Peyer's patch (tissue), 4 donors: Measurements from ENCODE around the gene RASAL2. TPM values are rescaled to one million over a fixed set of nuclear protein-coding genes. Genes with fewer than 3 reads are reported as not detected.

Experiments used
- DNase-seq, 3 donors: peaks; one replicate each; pipeline ENCODE4 v3.0.0-alpha.2; 2017 to 2019
- H3K27ac ChIP-seq, 4 donors: fragments of 200-600 bp; sonication (generic); one replicate each; pipeline ENCODE4 v1.5.1; 2016 to 2019
- H3K27me3 ChIP-seq, 2 donors: fragments of 200-600 bp; sonication (generic); one replicate each; pipeline ENCODE4 v1.5.1; 2019
- H3K36me3 ChIP-seq, 3 donors: fragments of 200-600 bp; sonication (generic); one replicate each; pipeline ENCODE4 v1.5.1; 2016 to 2019
- H3K4me1 ChIP-seq, 4 donors: fragments of 200-600 bp; sonication (generic); one replicate each; pipeline ENCODE4 v1.5.1; 2016 to 2019
- H3K4me3 ChIP-seq, 4 donors: fragments of 200-600 bp; sonication (generic); 1 replicate in 3 of 4; 2 replicates in 1 of 4; pipeline ENCODE4 v1.5.1; 2016 to 2019; ENCODE audit warnings: mild to moderate bottlenecking in 1 of 4
- H3K9me3 ChIP-seq, 4 donors: fragments of 200-600 bp; sonication (generic); one replicate each; pipeline ENCODE4 v1.5.1; 2016 to 2019; ENCODE audit warnings: mild to moderate bottlenecking in 1 of 4
- CTCF ChIP-seq, 6 experiments: fragments of 450-650 bp in 4 of 6; fragments of 200-600 bp in 2 of 6; sonication (generic) in 1 of 6; IDR thresholded peaks; one replicate each; pipeline ENCODE4 v1.5.1; 2017 to 2019; ENCODE audit warnings: antibody characterized with exemption in 6 of 6, mild to moderate bottlenecking in 3 of 6, moderate library complexity in 1 of 6
- POLR2A ChIP-seq, 2 donors: fragments of 450-650 bp; IDR thresholded peaks; one replicate each; pipeline ENCODE4 v1.5.1; 2017; ENCODE audit warnings: antibody characterized with exemption in 2 of 2, mild to moderate bottlenecking in 2 of 2, moderate library complexity in 2 of 2
- total RNA-seq, 4 donors: library from RNA; depleted of rRNA; stranded (reverse); fragments of >200 nt; gene quantifications; one replicate each; pipeline ENCODE4 v1.1.0, GENCODE V29; 2016

The RASAL2 gene
- total RNA-seq, 4 donors from 2014 or later = 10.2 to 35.5 (median 20.0) TPM

GRCh38 chr1:178127482-178128191 is 33.7 kb downstream of the RASAL2 start:
- H3K9me3 ChIP-seq = no peaks in the 10 kb centered on the region
- H3K4me1 ChIP-seq = no peaks in the 10 kb centered on the region
- H3K4me3 ChIP-seq = no peak overlapping the region
- H3K27ac ChIP-seq = no peak overlapping the region
- no peaks in the 10 kb centered on the region for H3K36me3 ChIP-seq
- no peak for DNase-seq
- H3K27me3 ChIP-seq = no peaks in the 10 kb centered on the region
- TF ChIP-seq CTCF (IDR thresholded peaks at IDR 0.05) (no peak), POLR2A (IDR thresholded peaks at IDR 0.05) (no peak)

DNA sequence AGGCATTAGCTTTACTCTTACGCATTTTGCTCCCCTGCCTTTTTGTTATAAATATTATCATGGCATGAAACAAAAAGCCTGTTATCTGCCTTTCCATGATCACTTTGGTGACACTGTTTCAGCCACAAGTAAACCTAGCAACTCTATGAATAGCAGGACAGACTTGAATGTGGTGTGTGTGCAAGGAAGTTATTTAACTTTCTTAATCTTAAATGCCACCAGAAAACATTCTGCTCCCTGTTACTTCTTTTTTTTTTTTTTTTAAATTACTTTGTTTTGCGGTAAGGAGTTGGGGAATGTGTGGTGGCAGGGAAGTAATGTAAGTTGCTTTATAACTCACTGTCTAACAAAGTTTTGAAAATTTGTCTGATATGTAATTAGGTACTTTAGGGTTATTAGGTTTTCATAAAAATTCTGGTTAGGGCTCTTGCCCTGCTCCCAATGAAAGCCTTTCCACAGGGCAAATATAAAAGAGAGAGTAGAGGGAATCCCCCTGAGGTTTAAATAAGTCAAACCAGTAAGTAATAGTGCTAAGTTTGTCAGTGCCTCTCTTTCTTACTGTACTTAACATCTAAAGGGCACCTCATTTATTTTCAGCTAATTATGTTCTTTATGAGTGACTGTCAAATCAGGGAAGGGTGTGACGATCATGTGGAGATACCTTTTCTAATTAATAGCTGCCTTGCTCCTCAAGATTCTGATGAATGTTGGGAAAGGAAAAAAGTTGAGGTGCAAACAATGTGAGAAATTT is 39.5 kb downstream of the RASAL2 start:
- TF ChIP-seq POLR2A (IDR thresholded peaks at IDR 0.05) (no peak), CTCF (IDR thresholded peaks at IDR 0.05) (no peak)
- Histone ChIP-seq H3K27ac (no peak overlapping the region), H3K27me3 (no peaks in the 10 kb centered on the region), H3K4me1 (no peaks in the 10 kb centered on the region), H3K9me3 (no peaks in the 10 kb centered on the region), H3K36me3 (no peaks in the 10 kb centered on the region), H3K4me3 (no peak overlapping the region)
- DNase-seq = no peak

DNA sequence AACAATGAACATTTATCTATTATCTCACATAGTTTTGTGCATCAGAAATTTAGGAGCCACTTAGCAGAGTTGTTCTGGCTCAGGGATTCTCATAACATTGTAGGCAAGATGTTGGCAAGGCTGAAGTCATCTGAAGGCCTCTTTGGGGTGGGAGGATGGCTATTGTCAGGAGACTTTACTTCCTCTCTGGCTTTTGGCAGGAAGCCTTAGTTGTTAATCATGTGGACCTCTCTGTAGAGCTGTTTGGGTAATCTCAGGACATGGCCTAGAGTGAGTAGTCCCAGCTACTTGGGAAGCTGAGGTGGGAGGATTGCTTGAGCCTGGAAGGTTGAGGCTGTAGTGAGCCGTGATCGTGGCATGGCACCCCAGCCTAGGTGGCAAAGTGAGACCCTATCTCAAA is 40.2 kb downstream of the RASAL2 start:
- Histone ChIP-seq H3K27me3 (no peaks in the 10 kb centered on the region), H3K27ac (no peak overlapping the region), H3K36me3 (no peaks in the 10 kb centered on the region), H3K9me3 (no peaks in the 10 kb centered on the region), H3K4me1 (no peaks in the 10 kb centered on the region), H3K4me3 (no peak overlapping the region)
- no peak for TF ChIP-seq CTCF (IDR thresholded peaks at IDR 0.05)
- no peak for TF ChIP-seq POLR2A (IDR thresholded peaks at IDR 0.05)
- DNase-seq = no peak

DNA sequence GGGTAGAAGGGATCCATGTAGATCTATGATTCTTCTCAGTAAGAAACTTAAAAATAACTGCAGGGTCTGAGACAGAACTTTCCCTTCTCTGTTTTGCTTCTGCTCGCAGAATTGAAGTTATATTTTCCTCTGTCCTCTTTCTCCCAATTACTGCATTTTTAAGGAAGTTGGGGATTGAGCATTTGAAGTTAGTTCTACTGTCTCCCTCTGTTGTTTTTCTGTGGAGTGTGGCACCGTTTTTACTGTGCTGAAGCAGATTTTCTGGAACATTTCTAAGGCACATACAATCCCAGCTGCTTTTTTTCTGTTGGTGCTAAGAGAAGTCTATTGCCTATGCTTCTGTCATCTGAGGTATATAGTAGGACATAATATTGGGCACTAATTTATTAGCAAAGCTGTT is 43.3 kb downstream of the RASAL2 start:
- H3K9me3 ChIP-seq = no peaks in the 10 kb centered on the region
- H3K27ac ChIP-seq = no peak overlapping the region
- no peaks in the 10 kb centered on the region for H3K36me3 ChIP-seq
- DNase-seq = no peak
- H3K4me3 ChIP-seq = no peak overlapping the region
- H3K4me1 ChIP-seq = no peaks in the 10 kb centered on the region
- no peaks in the 10 kb centered on the region for H3K27me3 ChIP-seq
- TF ChIP-seq CTCF (IDR thresholded peaks at IDR 0.05) (no peak), POLR2A (IDR thresholded peaks at IDR 0.05) (no peak)

GRCh38 chr1:178142806-178143205 is 48.9 kb downstream of the RASAL2 start:
- Histone ChIP-seq H3K27me3 (no peaks in the 10 kb centered on the region), H3K4me1 (no peaks in the 10 kb centered on the region), H3K4me3 (no peak overlapping the region), H3K27ac (no peak overlapping the region), H3K9me3 (no peaks in the 10 kb centered on the region), H3K36me3 (no peaks in the 10 kb centered on the region)
- TF ChIP-seq POLR2A (IDR thresholded peaks at IDR 0.05) = no peak
- TF ChIP-seq CTCF (IDR thresholded peaks at IDR 0.05) = no peak
- DNase-seq = no peak
